Loucy (cell line): Measurements from ENCODE around the gene SLAMF1.
"Not testable (repeated sequence)": the region's sequence is repeated elsewhere in the genome, so short reads cannot be mapped to it uniquely, and the experiment has no call there.

ENCODE experiments used
- EZH2phosphoT487 ChIP-seq: fragments of 200-600 bp; IDR thresholded peaks from 2 replicates; pipeline ENCODE4 v1.6.1; 2018; ENCODE audit warnings: antibody characterized with exemption, mild to moderate bottlenecking, moderate library complexity, borderline replicate concordance
- TF ChIP-seq, protein P1 (sequence below): fragments of 200-600 bp; sonication (generic); conservative IDR thresholded peaks from 2 replicates; pipeline ENCODE4 v1.5.1; 2014; ENCODE audit warnings: mild to moderate bottlenecking, antibody characterized with exemption, low read length

DNA sequence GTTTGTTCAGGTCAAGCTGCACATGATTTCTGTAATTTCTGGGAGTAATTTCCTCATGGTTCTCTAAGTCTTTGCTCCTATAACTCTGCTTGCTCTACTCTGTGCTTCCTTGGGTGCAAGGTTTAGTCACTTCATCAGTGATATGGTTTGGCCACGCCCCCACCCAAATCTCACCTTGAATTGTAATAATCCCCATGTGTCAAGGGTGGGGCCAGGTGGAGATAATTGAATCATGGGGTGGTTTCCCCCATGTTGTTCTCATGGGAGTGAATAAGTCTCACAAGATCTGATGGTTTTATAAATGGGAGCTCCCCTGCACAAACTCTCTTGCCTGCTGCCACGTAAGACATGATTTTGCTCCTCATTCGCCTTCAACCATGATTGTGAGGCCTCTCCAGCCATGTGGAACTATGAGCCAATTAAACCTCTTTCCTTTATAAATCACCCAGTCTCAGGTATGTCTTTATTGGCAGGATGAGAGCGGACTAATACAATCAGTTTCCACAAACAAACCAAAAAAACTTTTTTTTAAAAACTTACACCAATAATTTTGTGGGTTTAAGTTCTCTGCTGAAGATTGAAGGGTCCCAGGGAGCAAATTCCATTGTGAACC is 19.1 kb downstream of the SLAMF1 start:
- TF ChIP-seq, protein P1, sequence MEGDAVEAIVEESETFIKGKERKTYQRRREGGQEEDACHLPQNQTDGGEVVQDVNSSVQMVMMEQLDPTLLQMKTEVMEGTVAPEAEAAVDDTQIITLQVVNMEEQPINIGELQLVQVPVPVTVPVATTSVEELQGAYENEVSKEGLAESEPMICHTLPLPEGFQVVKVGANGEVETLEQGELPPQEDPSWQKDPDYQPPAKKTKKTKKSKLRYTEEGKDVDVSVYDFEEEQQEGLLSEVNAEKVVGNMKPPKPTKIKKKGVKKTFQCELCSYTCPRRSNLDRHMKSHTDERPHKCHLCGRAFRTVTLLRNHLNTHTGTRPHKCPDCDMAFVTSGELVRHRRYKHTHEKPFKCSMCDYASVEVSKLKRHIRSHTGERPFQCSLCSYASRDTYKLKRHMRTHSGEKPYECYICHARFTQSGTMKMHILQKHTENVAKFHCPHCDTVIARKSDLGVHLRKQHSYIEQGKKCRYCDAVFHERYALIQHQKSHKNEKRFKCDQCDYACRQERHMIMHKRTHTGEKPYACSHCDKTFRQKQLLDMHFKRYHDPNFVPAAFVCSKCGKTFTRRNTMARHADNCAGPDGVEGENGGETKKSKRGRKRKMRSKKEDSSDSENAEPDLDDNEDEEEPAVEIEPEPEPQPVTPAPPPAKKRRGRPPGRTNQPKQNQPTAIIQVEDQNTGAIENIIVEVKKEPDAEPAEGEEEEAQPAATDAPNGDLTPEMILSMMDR: not testable (repeated sequence)
- not testable (repeated sequence) for TF ChIP-seq EZH2phosphoT487
